ENCODE data around the gene FAM209A. TPM values are rescaled to one million over a fixed set of nuclear protein-coding genes. Genes with fewer than 3 reads are reported as not detected.

Gene FAM209A
- total and polyA plus RNA-seq, 4 donors = 0.49 to 0.95 (median 0.59) TPM; not detected in 1

- DNase-seq (no peak), ATAC-seq (ENCODE audit: insufficient read depth, low FRiP score) (no peak)
- 86 to 95% methylated on average over 5 of the region's 5 CpGs for WGBS, 2 donors
- Histone ChIP-seq H3K4me1 (ENCODE audit: control insufficient read depth in 5 of 5, insufficient read depth in 5 of 5, low read length in 5 of 5) (peaks cover 0 to 5% (median 0%) of the 10 kb centered on the region in 5 donors), H3K27me3 (ENCODE audit: control insufficient read depth in 3 of 3, insufficient read depth in 3 of 3, low read length in 2 of 3) (no peaks in the 10 kb centered on the region), H3K9me3 (ENCODE audit: control insufficient read depth in 4 of 4, insufficient read depth in 3 of 4, low read length in 3 of 4) (no peaks in the 10 kb centered on the region), H3K36me3 (ENCODE audit: control insufficient read depth in 4 of 4, insufficient read depth in 4 of 4, low read length in 4 of 4) (no peaks in the 10 kb centered on the region), H3K9ac (ENCODE audit: insufficient read depth in 1 of 2, low read length in 2 of 2) (no peak overlapping the region), H3K4me3 (no peak overlapping the region), H3K27ac (ENCODE audit: low read depth in 1 of 2, low read length in 1 of 2) (no peak overlapping the region)
- no peak for TF ChIP-seq CTCF (IDR thresholded peaks at IDR 0.05; ENCODE audit: control extremely low read depth, extremely low read depth)
These were observed 49.4 kb downstream of the FAM209A start for GRCh38 chr20:56573986-56574385.

- peaks cover 0 to 5% (median 0%) of the 10 kb centered on the region in 5 donors for H3K4me1 ChIP-seq (ENCODE audit: control insufficient read depth in 5 of 5, insufficient read depth in 5 of 5, low read length in 5 of 5)
- ATAC-seq (ENCODE audit: insufficient read depth, low FRiP score) (no peak), DNase-seq (no peak)
- no peaks in the 10 kb centered on the region for H3K27me3 ChIP-seq (ENCODE audit: control insufficient read depth in 3 of 3, insufficient read depth in 3 of 3, low read length in 2 of 3)
- H3K9ac ChIP-seq (ENCODE audit: insufficient read depth in 1 of 2, low read length in 2 of 2) = no peak overlapping the region
- no peak overlapping the region for H3K27ac ChIP-seq (ENCODE audit: low read depth in 1 of 2, low read length in 1 of 2)
- WGBS, 2 donors = 75 to 82% methylated on average over 10 of the region's 10 CpGs
- no peak for TF ChIP-seq CTCF (IDR thresholded peaks at IDR 0.05; ENCODE audit: control extremely low read depth, extremely low read depth)
- no peak overlapping the region for H3K4me3 ChIP-seq
- H3K36me3 ChIP-seq (ENCODE audit: control insufficient read depth in 4 of 4, insufficient read depth in 4 of 4, low read length in 4 of 4) = no peaks in the 10 kb centered on the region
- H3K9me3 ChIP-seq (ENCODE audit: control insufficient read depth in 4 of 4, insufficient read depth in 3 of 4, low read length in 3 of 4) = no peaks in the 10 kb centered on the region
These were observed 50.1 kb downstream of the FAM209A start for GRCh38 chr20:56574531-56575142.

GRCh38 chr20:56575157-56575556 lies 50.6 kb downstream of the FAM209A start:
- no peak overlapping the region for H3K4me3 ChIP-seq
- no peak overlapping the region for H3K9ac ChIP-seq (ENCODE audit: insufficient read depth in 1 of 2, low read length in 2 of 2)
- H3K27ac ChIP-seq (ENCODE audit: low read depth in 1 of 2, low read length in 1 of 2) = no peak overlapping the region
- no peak for TF ChIP-seq CTCF (IDR thresholded peaks at IDR 0.05; ENCODE audit: control extremely low read depth, extremely low read depth)
- H3K4me1 ChIP-seq (ENCODE audit: control insufficient read depth in 5 of 5, insufficient read depth in 5 of 5, low read length in 5 of 5) = peaks cover 0 to 5% (median 0%) of the 10 kb centered on the region in 5 donors
- no peaks in the 10 kb centered on the region for H3K9me3 ChIP-seq (ENCODE audit: control insufficient read depth in 4 of 4, insufficient read depth in 3 of 4, low read length in 3 of 4)
- no peaks in the 10 kb centered on the region for H3K36me3 ChIP-seq (ENCODE audit: control insufficient read depth in 4 of 4, insufficient read depth in 4 of 4, low read length in 4 of 4)
- 82 to 83% methylated on average over 9 of the region's 9 CpGs for WGBS, 2 donors
- no peak for ATAC-seq (ENCODE audit: insufficient read depth, low FRiP score)
- DNase-seq = no peak
- H3K27me3 ChIP-seq (ENCODE audit: control insufficient read depth in 3 of 3, insufficient read depth in 3 of 3, low read length in 2 of 3) = no peaks in the 10 kb centered on the region

Other genes starting within 250 kb of the FAM209A start
- gene FAM210B, start 165.8 kb upstream of the FAM209A start, total RNA-seq = 10 to 100 TPM; 27.3 to 41.7 TPM
- gene FAM210B, start 165.8 kb upstream of the FAM209A start, polyA plus RNA-seq = 10 to 100 TPM; 18.7 to 22.8 TPM
- gene AURKA, start 132.5 kb upstream of the FAM209A start, total RNA-seq = 1 to 10 TPM; 3.6 to 6.2 TPM
- gene AURKA, start 132.5 kb upstream of the FAM209A start, polyA plus RNA-seq = 1 to 10 TPM; 1.5 to 2.7 TPM
- gene CSTF1, start 132.1 kb upstream of the FAM209A start, total RNA-seq = 10 to 100 TPM; 23.5 to 36.1 TPM
- gene CSTF1, start 132.1 kb upstream of the FAM209A start, polyA plus RNA-seq = 10 to 100 TPM in 1 of 2 donors, 1 to 10 TPM in 1; 6.4 to 14.7 TPM
- gene CASS4, start 112.5 kb upstream of the FAM209A start, total RNA-seq = 10 to 100 TPM; 19.7 to 30.7 TPM
- 1 to 10 TPM; 4.5 to 9.9 TPM for gene CASS4, start 112.5 kb upstream of the FAM209A start, polyA plus RNA-seq
- 10 to 100 TPM; 71.5 to 98.8 TPM for gene RTF2, start 56.1 kb upstream of the FAM209A start, total RNA-seq
- gene RTF2, start 56.1 kb upstream of the FAM209A start, polyA plus RNA-seq = 100 to 1,000 TPM in 1 of 2 donors, 10 to 100 TPM in 1; 63.8 to 103 TPM
- gene FAM209B, start 8.5 kb downstream of the FAM209A start, total RNA-seq = under 1 TPM in 1 of 2 donors, not detected in 1; 0.55 TPM
- gene FAM209B, start 8.5 kb downstream of the FAM209A start, polyA plus RNA-seq = 1 to 10 TPM in 1 of 2 donors, under 1 TPM in 1; 0.64 to 1.3 TPM
- 1 to 10 TPM; 5.7 to 6.3 TPM for gene TFAP2C, start 104.6 kb downstream of the FAM209A start, total RNA-seq
- gene TFAP2C, start 104.6 kb downstream of the FAM209A start, polyA plus RNA-seq = 1 to 10 TPM; 2.6 to 3.3 TPM

Measured in lung (tissue), 12 donors.